Neural progenitor cell (in vitro differentiated cells): Measurements from ENCODE around the gene TFDP1.

Experiments
- CTCF ChIP-seq: fragments of 200-600 bp; sonication (generic); IDR thresholded peaks from 2 replicates; pipeline ENCODE4 v1.5.1; 2017; ENCODE audit warnings: antibody characterized with exemption, mild to moderate bottlenecking
- EZH2phosphoT487 ChIP-seq: fragments of 200-600 bp; sonication (generic); IDR thresholded peaks from 2 replicates; pipeline ENCODE4 v1.6.1; 2017; ENCODE audit warnings: antibody characterized with exemption

GRCh38 chr13:113639616-113640262, 55.2 kb downstream of the TFDP1 start:
- TF ChIP-seq CTCF (no peak), EZH2phosphoT487 (no peak)
